Esophagus muscularis mucosa (tissue), 4 donors: Measurements from ENCODE around the gene PNPLA1. TPM values are rescaled to one million over a fixed set of nuclear protein-coding genes. Genes with fewer than 3 reads are reported as not detected.

Experiments used
- DNase-seq: peaks from one replicate; pipeline ENCODE4 v3.0.0-alpha.2; 2017; ENCODE audit errors: extremely low spot score
- H3K27ac ChIP-seq, 4 donors: fragments of 200-600 bp; sonication (generic); replicated peaks in 1 of 4; 1 replicate in 3 of 4; 2 replicates in 1 of 4; pipeline ENCODE4 v1.5.1; 2016 to 2019; ENCODE audit warnings: mild to moderate bottlenecking in 1 of 4
- H3K27me3 ChIP-seq, 4 donors: fragments of 200-600 bp; sonication (generic); one replicate each; pipeline versions ENCODE4 v1.5.1 to v1.6.0; 2016 to 2019
- H3K36me3 ChIP-seq, 4 donors: fragments of 200-600 bp; sonication (generic); one replicate each; pipeline ENCODE4 v1.5.1; 2016 to 2019
- H3K4me1 ChIP-seq, 4 donors: fragments of 200-600 bp; sonication (generic); one replicate each; pipeline ENCODE4 v1.5.1; 2016 to 2019
- H3K4me3 ChIP-seq, 4 donors: fragments of 200-600 bp; sonication (generic); 1 replicate in 2 of 4; 2 replicates in 2 of 4; pipeline ENCODE4 v1.5.1; 2016 to 2019; ENCODE audit warnings: mild to moderate bottlenecking in 4 of 4, moderate library complexity in 1 of 4
- H3K9me3 ChIP-seq, 4 donors: fragments of 200-600 bp; sonication (generic); 1 replicate in 3 of 4; 2 replicates in 1 of 4; pipeline ENCODE4 v1.5.1; 2016 to 2019
- EP300 ChIP-seq: sonication (generic); formaldehyde crosslinking; IDR thresholded peaks from one replicate; pipeline ENCODE4 v1.6.1; 2017; ENCODE audit warnings: antibody characterized with exemption
- POLR2A ChIP-seq: fragments of 450-650 bp; IDR thresholded peaks from one replicate; pipeline ENCODE4 v1.6.1; 2017; ENCODE audit warnings: antibody characterized with exemption, moderate library complexity, mild to moderate bottlenecking, low read depth
- POLR2AphosphoS5 ChIP-seq, 2 donors: sonication (generic); formaldehyde crosslinking; IDR thresholded peaks; one replicate each; pipeline ENCODE4 v1.6.1; 2017; ENCODE audit warnings: antibody characterized with exemption in 2 of 2
- WGBS: methylation state at CpG from one replicate; pipeline ENCODE4 v1.1.5; 2018; 5-methylcytosine and 5-hydroxymethylcytosine counted together
- intact Hi-C: fragments of 100-400 bp; cut with DNase I; formaldehyde crosslinking; loops from one replicate; pipeline ENCODE4 v1.15.1; 2023
- total RNA-seq, 4 donors: library from RNA; depleted of rRNA; stranded (reverse); fragments of >200 nt; gene quantifications; one replicate each; pipeline versions ENCODE4 v1.1.0 to v1.2.1, GENCODE V29; 2016
- TF ChIP-seq, protein P1 (sequence below), 3 experiments: fragments of 200-600 bp in 2 of 3; fragments of 450-650 bp in 1 of 3; sonication (generic) in 2 of 3; IDR thresholded peaks; one replicate each; pipeline ENCODE4 v1.5.1; 2017 to 2019; ENCODE audit warnings: antibody characterized with exemption in 3 of 3, mild to moderate bottlenecking in 2 of 3, moderate library complexity in 1 of 3

The PNPLA1 gene
- total RNA-seq, 4 donors from 2014 or later = 0.33 TPM; not detected in 3

DNA sequence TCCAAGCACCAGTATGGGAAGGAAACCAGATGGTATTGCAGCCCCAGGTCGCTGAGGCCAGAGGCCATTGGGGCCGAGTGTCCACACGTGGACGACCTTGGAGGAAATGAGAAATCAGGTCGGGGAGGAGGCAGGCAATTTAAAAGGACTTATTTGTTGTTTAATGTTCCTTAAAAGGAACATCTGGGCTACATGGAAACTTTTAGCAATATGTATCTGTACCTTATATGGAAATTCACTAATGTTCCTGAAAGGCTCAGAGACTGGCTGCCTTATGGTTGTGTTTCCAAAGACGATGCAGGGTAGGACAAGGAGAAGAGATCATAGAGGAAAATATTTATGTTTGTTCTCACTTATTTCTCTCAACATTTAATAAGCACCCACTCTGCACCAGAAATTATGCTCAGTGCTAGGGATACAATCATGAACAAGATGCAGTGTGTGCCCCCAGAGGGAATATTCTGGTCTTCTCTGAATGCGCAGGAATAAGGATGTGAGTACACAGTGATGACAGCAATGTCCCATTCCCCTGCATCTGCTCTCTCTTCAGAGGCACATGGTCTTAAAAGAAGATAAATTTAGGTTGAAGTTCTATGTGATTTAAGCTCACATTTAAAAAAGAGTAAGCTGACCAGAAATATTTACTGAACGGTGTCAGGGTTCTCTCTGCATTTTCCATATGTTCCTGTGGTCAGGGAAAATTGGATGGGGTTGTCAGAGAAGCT lies 63.5 kb downstream of the PNPLA1 start:
- WGBS = 68% methylated on average over 8 of the region's 8 CpGs
- Histone ChIP-seq H3K36me3 (no peaks in the 10 kb centered on the region), H3K27ac (no peak overlapping the region), H3K4me3 (peak overlapping the region in 1 of 4 donors; percentile 30), H3K9me3 (no peaks in the 10 kb centered on the region), H3K4me1 (peaks cover 0 to 9% (median 6%) of the 10 kb centered on the region in 4 donors), H3K27me3 (peaks cover 0 to 67% (median 2%) of the 10 kb centered on the region in 4 donors)
- no peak for TF ChIP-seq POLR2AphosphoS5 (IDR thresholded peaks at IDR 0.05)
- TF ChIP-seq, protein P1, sequence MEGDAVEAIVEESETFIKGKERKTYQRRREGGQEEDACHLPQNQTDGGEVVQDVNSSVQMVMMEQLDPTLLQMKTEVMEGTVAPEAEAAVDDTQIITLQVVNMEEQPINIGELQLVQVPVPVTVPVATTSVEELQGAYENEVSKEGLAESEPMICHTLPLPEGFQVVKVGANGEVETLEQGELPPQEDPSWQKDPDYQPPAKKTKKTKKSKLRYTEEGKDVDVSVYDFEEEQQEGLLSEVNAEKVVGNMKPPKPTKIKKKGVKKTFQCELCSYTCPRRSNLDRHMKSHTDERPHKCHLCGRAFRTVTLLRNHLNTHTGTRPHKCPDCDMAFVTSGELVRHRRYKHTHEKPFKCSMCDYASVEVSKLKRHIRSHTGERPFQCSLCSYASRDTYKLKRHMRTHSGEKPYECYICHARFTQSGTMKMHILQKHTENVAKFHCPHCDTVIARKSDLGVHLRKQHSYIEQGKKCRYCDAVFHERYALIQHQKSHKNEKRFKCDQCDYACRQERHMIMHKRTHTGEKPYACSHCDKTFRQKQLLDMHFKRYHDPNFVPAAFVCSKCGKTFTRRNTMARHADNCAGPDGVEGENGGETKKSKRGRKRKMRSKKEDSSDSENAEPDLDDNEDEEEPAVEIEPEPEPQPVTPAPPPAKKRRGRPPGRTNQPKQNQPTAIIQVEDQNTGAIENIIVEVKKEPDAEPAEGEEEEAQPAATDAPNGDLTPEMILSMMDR (IDR thresholded peaks at IDR 0.05) = no peak
- no peak for TF ChIP-seq EP300
- no peak for TF ChIP-seq POLR2A
- intact Hi-C loops = no loop called here
- no peak for DNase-seq

GRCh38 chr6:36333931-36334725 lies 64.3 kb downstream of the PNPLA1 start:
- H3K27ac ChIP-seq = peak overlapping the region in 2 of 4 donors; percentile 30 to 44
- WGBS = 45% methylated on average over 20 of the region's 20 CpGs
- intact Hi-C loops = no loop called here
- H3K9me3 ChIP-seq = no peaks in the 10 kb centered on the region
- peaks cover 0 to 9% (median 6%) of the 10 kb centered on the region in 4 donors for H3K4me1 ChIP-seq
- H3K36me3 ChIP-seq = no peaks in the 10 kb centered on the region
- H3K27me3 ChIP-seq = peaks cover 0 to 64% (median 2%) of the 10 kb centered on the region in 4 donors
- no peak for TF ChIP-seq EP300
- TF ChIP-seq POLR2AphosphoS5 (IDR thresholded peaks at IDR 0.05) = no peak
- TF ChIP-seq POLR2A = no peak
- TF ChIP-seq, protein P1 (IDR thresholded peaks at IDR 0.05) = no peak
- no peak for DNase-seq
- peak overlapping the region in 1 of 4 donors; percentile 30 for H3K4me3 ChIP-seq

DNA sequence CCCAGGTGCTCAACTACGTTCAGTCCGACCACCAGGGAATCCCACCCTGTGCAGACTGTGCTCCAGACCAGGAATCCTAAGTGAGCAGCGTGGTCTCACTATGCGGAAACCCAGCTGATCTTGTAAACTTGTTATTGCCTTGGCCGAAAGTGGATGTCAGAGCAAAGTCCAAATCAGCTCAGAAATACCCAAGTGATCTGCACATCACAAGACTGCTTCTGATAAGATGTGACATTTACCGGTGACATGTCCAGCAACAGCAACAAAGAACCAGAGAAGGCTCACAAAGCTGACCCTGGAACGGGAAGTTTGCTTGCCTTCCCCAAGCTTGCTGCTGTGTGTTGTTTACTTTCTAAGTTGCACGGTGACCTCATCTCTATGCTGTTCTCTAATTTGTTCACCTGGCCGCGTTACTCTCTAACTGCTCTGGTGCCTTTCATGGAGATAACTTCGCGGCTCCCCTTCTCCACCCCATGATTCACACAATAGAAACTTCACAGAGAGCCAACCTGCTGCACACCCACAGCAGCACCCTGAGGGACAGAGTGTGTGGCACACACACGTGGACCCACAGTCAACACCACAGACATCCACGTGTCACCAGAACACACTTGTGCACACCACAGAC lies 65.1 kb downstream of the PNPLA1 start:
- WGBS = 78% methylated on average over 13 of the region's 14 CpGs
- Histone ChIP-seq H3K27ac (peak overlapping the region in 1 of 4 donors; percentile 44), H3K27me3 (peaks cover 0 to 58% (median 2%) of the 10 kb centered on the region in 4 donors)

GRCh38 chr6:36335465-36336207 lies 65.8 kb downstream of the PNPLA1 start:
- H3K4me3 ChIP-seq = no peak overlapping the region
- H3K27ac ChIP-seq = no peak overlapping the region
- no peak for DNase-seq
- peaks cover 3 to 12% (median 8%) of the 10 kb centered on the region in 4 donors for H3K4me1 ChIP-seq
- peaks cover 0 to 52% (median 2%) of the 10 kb centered on the region in 4 donors for H3K27me3 ChIP-seq
- no peaks in the 10 kb centered on the region for H3K36me3 ChIP-seq
- WGBS = 94% methylated on average over 13 of the region's 14 CpGs
- no peaks in the 10 kb centered on the region for H3K9me3 ChIP-seq
- TF ChIP-seq EP300 = no peak
- TF ChIP-seq POLR2AphosphoS5 (IDR thresholded peaks at IDR 0.05) = no peak
- TF ChIP-seq, protein P1 (IDR thresholded peaks at IDR 0.05) = no peak
- TF ChIP-seq POLR2A = no peak
- intact Hi-C loops = no loop called here

More for the DNA sequence above, 65.1 kb downstream of the PNPLA1 start:
- intact Hi-C loops = no loop called here
- H3K9me3 ChIP-seq = no peaks in the 10 kb centered on the region
- H3K4me1 ChIP-seq = peaks cover 0 to 9% (median 6%) of the 10 kb centered on the region in 4 donors
- H3K36me3 ChIP-seq = no peaks in the 10 kb centered on the region
- H3K4me3 ChIP-seq = no peak overlapping the region
- DNase-seq = no peak
- TF ChIP-seq POLR2AphosphoS5 (IDR thresholded peaks at IDR 0.05) (no peak), POLR2A (no peak), EP300 (no peak)
- TF ChIP-seq, protein P1 (IDR thresholded peaks at IDR 0.05) = no peak
